GM21717 (cell line): ENCODE measurements around the gene FHIT.

ENCODE experiments used
- ATAC-seq: cut with Tn5 transposase; IDR thresholded peaks from one replicate; pipeline ENCODE4 v1.9.1; 2021; ENCODE audit warnings: mild to moderate bottlenecking, moderate library complexity; ENCODE audit not compliant: unreplicated experiment

Gene FHIT

GRCh38 chr3:59994732-59995304, 1256.4 kb downstream of the FHIT start:
- no peak for ATAC-seq

GRCh38 chr3:59992578-59992977, 1258.7 kb downstream of the FHIT start:
- ATAC-seq, result no peak

GRCh38 chr3:59990915-59991314, 1260.3 kb downstream of the FHIT start:
- no peak for ATAC-seq

- ATAC-seq, result no peak
Observed at GRCh38 chr3:59982510-59982909, 1268.7 kb downstream of the FHIT start.

- ATAC-seq, result no peak
Observed at GRCh38 chr3:59981377-59981776, 1269.9 kb downstream of the FHIT start.

GRCh38 chr3:59980576-59980975, 1270.7 kb downstream of the FHIT start:
- no peak for ATAC-seq

- ATAC-seq, result no peak
Observed at GRCh38 chr3:59979542-59979941, 1271.7 kb downstream of the FHIT start.

GRCh38 chr3:59978979-59979378, 1272.3 kb downstream of the FHIT start:
- peak; percentile 83 for ATAC-seq

GRCh38 chr3:59970796-59971195, 1280.5 kb downstream of the FHIT start:
- no peak for ATAC-seq

GRCh38 chr3:59970376-59970775, 1280.9 kb downstream of the FHIT start:
- no peak for ATAC-seq

GRCh38 chr3:59968513-59969045, 1282.7 kb downstream of the FHIT start:
- ATAC-seq, result no peak

GRCh38 chr3:59963676-59964075, 1287.6 kb downstream of the FHIT start:
- ATAC-seq, result no peak

GRCh38 chr3:59957150-59957549, 1294.1 kb downstream of the FHIT start:
- no peak for ATAC-seq

- ATAC-seq, result no peak
Observed at GRCh38 chr3:59953104-59953503, 1298.1 kb downstream of the FHIT start.

GRCh38 chr3:59949311-59949710, 1301.9 kb downstream of the FHIT start:
- ATAC-seq, result no peak

GRCh38 chr3:59946401-59946800, 1304.9 kb downstream of the FHIT start:
- no peak for ATAC-seq

GRCh38 chr3:59940718-59941117, 1310.5 kb downstream of the FHIT start:
- ATAC-seq, result no peak

GRCh38 chr3:59939826-59940426, 1311.3 kb downstream of the FHIT start:
- no peak for ATAC-seq

GRCh38 chr3:59938828-59939227, 1312.4 kb downstream of the FHIT start:
- no peak for ATAC-seq

- ATAC-seq, result no peak
Observed at GRCh38 chr3:59937201-59937600, 1314.1 kb downstream of the FHIT start.

GRCh38 chr3:59936472-59936871, 1314.8 kb downstream of the FHIT start:
- no peak for ATAC-seq

- peak; percentile 99 for ATAC-seq
Observed at GRCh38 chr3:59935025-59935424, 1316.2 kb downstream of the FHIT start.

- ATAC-seq, result peak; percentile 26
Observed at GRCh38 chr3:59934560-59934959, 1316.7 kb downstream of the FHIT start.
